Daoy (cell line): ENCODE results near the gene GPR171. TPM values are rescaled to one million over a fixed set of nuclear protein-coding genes. Genes with fewer than 3 reads are reported as not detected.

Experiments
- DNase-seq: peaks from one replicate; pipeline ENCODE4 v3.0.0-alpha.2; 2015; ENCODE audit warnings: low read depth
- total RNA-seq: library from RNA; depleted of rRNA; stranded (reverse); fragments of >200 nt; shearing (Covaris generic); gene quantifications from 2 replicates; pipeline ENCODE4 v1.2.3, GENCODE V29; 2014

GPR171 gene
- total RNA-seq, 1 experiment from 2014 or later: not detected

GRCh38 chr3:151213881-151214280, 10.9 kb upstream of the GPR171 start:
- no peak for DNase-seq

GRCh38 chr3:151213151-151213550, 10.1 kb upstream of the GPR171 start:
- DNase-seq: no peak

GRCh38 chr3:151210676-151211381, 7.8 kb upstream of the GPR171 start:
- DNase-seq: no peak

GRCh38 chr3:151209654-151210053, 6.6 kb upstream of the GPR171 start:
- DNase-seq: no peak

- no peak for DNase-seq
Measured at GRCh38 chr3:151206201-151206600, 3.2 kb upstream of the GPR171 start.

GRCh38 chr3:151205482-151205881, 2.5 kb upstream of the GPR171 start:
- DNase-seq: no peak

GRCh38 chr3:151204530-151205402, 1.8 kb upstream of the GPR171 start:
- no peak for DNase-seq

- DNase-seq: no peak
Measured at GRCh38 chr3:151201051-151201730, 1.8 kb downstream of the GPR171 start.

GRCh38 chr3:151200586-151200985, 2.4 kb downstream of the GPR171 start:
- DNase-seq: no peak

GRCh38 chr3:151199554-151200438, 3.2 kb downstream of the GPR171 start:
- no peak for DNase-seq

- no peak for DNase-seq
Measured at GRCh38 chr3:151198849-151199248, 4.2 kb downstream of the GPR171 start.

- no peak for DNase-seq
Measured at GRCh38 chr3:151197981-151198767, 4.8 kb downstream of the GPR171 start.

GRCh38 chr3:151197228-151197627, 5.8 kb downstream of the GPR171 start:
- no peak for DNase-seq

GRCh38 chr3:151196434-151196833, 6.6 kb downstream of the GPR171 start:
- no peak for DNase-seq

GRCh38 chr3:151195826-151196225, 7.2 kb downstream of the GPR171 start:
- DNase-seq: no peak

GRCh38 chr3:151192545-151192944, 10.5 kb downstream of the GPR171 start:
- DNase-seq: no peak

- no peak for DNase-seq
Measured at GRCh38 chr3:151191095-151191494, 11.9 kb downstream of the GPR171 start.

- no peak for DNase-seq
Measured at GRCh38 chr3:151183265-151183671, 19.7 kb downstream of the GPR171 start.

GRCh38 chr3:151182349-151183079, 20.5 kb downstream of the GPR171 start:
- DNase-seq: no peak
